NOMO-1 treated with DMSO at 0.1 percent for 48 hours (cell line): Measurements from ENCODE around the gene SP5.
"Not testable (repeated sequence)": the region's sequence is repeated elsewhere in the genome, so short reads cannot be mapped to it uniquely, and the experiment has no call there.

Source experiments
- DNase-seq: peaks from one replicate; lab custom pipeline; 2025; ENCODE audit not compliant: unreplicated experiment; lab: John Stamatoyannopoulos, UW

The SP5 gene

GRCh38 chr2:170710609-170710979, 4.5 kb upstream of the SP5 start:
- DNase-seq, result no peak

DNA sequence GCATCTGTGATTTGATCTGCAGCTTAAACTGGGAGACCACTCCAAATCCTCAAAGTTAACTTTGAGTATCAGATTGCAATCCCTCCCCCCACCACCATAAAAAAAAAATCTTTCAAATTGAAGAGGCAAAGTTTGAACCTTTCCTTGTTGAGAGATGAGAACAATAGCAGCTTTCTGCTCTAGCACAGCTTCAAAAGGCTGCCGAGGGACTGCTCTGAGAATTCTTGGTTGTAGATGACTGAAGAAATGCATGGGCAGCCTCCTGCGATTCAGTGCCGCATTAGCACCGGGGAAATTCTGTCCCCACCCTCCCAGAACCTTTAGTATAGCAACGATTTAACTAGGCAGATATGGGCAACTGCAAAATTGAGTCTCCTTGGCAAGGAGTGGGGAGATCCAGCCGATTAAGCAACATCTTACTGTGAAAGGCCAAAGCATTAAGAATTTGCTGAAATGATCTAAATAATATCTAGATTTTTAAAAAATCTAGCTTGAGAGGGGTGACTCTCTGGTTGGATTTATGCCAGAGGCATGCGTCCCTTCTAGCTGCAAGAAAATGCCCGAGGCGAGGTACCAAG, 3.9 kb upstream of the SP5 start:
- no peak for DNase-seq

GRCh38 chr2:170711774-170712652, 3.1 kb upstream of the SP5 start:
- DNase-seq, result no peak

DNA sequence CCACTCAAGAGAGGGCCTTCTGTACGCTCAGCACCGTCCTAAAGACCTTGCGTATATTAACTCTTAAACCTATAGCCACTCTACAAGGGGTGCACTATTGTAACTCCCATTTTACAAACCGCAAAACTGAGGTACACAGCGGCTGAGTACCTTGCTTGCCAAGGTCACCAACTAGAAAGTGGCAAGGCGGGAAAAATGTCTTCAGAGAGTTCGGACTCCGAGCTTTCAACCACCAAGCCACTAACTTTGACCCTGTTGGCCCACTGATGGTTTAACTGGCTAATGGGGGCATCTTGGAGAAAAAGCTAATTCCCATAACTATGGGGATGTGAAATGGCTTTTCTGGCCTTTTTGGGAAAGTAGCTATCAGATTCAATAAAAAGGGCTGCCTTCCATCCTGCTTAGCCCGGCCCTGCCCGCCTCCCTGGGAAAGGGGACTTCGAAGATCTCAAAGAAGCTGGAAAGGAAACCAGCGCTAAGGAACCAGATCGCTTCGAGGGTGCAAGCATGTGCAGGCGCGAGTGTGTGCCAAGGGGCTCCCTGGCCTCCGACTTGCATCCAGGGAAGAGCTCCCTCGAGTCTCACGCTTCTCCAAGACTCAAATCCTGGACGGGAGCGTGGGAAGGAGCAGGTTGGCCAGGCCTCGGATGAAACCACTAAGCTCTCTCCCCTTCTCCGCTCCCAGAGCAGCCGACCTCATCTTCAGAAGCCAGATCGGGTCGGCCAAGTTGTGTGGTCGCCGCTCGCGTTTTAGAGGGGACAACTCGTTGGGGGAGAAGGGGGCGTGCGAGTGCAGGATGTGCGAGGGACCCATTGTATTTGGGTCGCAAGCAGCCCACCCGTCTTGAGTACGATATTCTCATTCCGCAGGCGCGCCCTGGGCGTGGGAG, 2.2 kb upstream of the SP5 start:
- DNase-seq, result no peak

DNA sequence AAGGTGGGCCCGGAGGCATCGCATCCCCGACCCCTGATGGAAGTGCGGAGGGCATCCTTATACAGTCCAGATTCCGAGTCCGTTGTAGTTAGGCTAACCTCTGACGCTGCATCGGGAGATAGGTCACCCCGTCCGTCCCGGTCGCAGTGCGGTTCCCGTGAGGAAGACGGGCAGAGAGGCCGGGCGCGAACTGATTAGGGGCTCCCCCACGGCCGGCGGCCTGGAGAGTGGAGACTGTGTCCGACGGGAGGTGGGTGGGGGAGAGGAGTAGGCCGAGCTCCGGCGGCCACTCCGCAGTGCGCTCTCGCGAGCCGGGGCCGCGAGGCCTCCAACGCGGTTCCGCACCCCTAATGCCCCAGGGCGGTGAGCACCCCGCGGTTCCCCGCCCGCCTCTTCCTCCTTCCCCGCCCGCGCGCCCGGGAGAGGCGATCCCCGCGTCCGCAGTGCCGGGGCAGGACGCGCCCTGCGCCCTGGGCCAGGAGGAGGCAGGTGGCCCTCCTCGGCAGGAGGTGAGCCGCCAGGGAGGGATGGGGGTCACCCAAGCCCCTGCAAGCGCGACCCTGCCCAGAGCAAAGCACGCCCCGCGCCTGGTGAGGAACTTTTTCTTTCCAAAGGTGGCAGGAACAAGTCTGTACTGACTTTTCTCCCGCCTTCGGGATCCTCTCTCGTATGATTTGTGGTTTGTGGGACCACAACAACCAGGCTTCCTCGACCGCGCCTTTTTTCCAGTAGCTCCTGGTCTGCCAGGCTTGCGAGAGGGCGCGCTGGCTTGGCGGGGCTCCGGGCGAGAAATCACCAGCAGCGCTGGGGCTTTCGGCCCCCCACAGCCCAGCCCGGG, 1.4 kb upstream of the SP5 start:
- DNase-seq, result no peak

- peak; percentile 26 for DNase-seq
Measured at GRCh38 chr2:170714381-170715061, 616 bp upstream of the SP5 start.

GRCh38 chr2:170715932-170716777, 1.0 kb downstream of the SP5 start:
- no peak for DNase-seq

GRCh38 chr2:170716851-170717598, 1.9 kb downstream of the SP5 start:
- DNase-seq, result no peak

DNA sequence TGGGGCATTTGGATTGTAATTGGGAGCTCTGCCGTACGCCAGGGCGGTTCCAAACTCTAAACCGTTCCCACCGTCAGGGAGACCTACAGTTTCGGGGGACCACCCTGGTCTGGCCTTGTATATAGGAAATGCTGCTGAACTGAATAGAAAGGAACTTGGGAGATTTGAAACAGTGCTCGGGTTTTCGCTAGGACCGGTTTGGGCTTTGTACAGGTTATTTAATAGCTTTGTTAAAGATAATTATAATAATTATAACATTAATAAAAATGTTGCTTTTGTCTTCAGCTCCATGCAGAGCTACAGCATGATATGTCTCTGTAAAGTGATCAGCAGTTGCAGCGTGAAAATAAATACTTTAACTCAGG, 2.4 kb downstream of the SP5 start:
- DNase-seq, result no peak

DNA sequence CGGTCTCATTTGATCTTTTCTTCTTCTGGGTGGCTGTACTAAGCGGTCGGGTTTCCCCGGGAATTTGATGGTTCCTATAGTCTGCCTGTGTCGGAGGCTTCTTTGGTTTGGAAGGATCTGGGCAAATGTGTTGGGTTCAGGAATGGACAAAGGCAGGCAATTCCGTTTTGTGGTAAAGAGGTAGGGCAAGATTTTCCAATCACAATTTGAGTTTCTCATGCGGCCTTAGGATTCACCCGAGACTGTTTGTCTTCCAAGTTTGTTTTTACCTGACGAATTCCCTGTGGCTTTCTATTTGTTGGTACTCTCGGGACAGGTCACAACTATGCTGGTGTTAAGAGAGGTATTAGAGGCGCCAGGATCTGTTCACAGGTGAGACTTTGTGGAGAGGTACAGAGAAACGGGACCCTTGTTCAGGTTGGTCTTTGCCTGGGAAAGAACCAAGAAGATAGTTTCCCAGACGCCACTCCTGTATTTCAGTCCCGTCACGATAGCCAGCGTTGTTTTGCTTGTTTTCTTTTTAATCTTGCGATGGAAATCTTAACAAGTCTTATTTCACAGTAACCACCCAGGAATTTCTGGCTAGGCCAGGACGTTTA, 3.0 kb downstream of the SP5 start:
- DNase-seq, result no peak

DNA sequence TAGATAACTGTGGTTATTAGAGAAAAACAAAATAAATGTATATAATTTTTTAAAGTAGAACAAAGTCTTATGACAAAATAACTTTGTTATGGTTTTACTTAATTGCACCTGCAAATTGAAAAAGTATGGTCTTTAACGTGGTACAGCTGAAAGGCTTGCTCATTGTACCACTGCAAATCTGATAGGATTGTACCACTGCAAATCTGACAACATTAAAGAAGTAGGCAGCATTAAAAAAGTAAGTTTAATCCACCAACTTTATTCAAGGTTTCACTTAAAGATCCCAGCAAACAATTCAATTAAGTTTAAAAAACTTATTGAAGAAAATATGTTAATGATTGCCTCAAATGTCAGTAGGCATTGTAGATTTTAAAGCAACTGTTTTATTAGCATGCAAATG, 4.7 kb downstream of the SP5 start:
- DNase-seq, result no peak

DNA sequence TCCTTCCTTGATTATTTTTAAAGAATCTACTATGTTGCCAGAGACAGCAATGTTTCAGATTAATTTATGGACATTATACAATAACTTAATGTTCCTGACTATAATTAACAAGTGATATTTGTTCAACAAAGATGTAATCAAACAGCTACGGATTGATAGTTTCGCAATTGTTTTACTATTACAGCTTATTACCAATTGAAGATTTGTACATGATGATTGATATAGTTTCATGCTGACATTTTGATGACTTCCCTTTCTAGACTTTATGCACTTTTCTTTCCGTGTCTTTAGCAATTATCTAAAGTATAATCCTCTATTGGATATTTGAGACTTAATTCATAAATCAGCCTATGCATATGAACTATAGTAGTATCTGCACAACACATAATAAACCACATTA, 6.5 kb downstream of the SP5 start:
- DNase-seq, result no peak

DNA sequence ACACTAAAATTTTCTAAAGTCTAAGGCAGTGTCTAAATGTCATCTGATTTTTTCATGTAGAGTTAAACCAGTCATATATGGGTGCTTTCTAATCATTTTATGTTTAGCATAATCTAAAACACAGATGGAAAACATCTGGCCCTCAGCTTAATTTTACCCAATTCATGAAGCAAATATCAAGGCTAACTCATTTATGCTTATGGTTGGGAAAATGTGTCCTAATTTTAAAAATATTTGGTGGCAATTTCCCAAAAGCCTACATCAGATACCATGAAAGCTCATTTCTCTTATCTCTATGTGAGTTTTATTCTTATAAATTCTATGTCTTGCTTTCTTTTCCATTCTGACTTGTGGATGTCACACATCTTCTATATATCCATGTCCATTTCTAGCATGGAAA, 7.2 kb downstream of the SP5 start:
- no peak for DNase-seq

- DNase-seq, result no peak
Measured at GRCh38 chr2:170723446-170723958, 8.4 kb downstream of the SP5 start.

GRCh38 chr2:170733798-170734600, 18.9 kb downstream of the SP5 start:
- no peak for DNase-seq

DNA sequence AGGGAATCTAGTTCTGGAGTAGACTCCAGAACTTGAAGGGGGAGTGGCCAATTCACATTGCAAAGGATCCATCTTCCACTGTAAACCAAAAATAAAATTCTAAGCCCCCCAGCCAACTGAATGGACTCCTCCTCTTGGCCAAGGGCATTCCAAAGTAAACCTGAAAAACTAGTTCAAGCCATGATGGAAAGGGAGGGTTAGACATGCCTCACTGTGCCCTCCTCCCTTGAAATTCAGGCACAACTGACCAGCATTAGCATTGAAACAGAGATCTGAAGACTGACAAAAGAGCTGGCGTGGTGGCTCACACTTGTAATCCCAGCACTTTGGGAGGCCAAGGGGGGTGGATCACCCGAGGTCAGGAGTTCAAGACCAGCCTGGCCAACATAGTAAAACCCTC, 19.5 kb downstream of the SP5 start:
- DNase-seq, result not testable (repeated sequence)

DNA sequence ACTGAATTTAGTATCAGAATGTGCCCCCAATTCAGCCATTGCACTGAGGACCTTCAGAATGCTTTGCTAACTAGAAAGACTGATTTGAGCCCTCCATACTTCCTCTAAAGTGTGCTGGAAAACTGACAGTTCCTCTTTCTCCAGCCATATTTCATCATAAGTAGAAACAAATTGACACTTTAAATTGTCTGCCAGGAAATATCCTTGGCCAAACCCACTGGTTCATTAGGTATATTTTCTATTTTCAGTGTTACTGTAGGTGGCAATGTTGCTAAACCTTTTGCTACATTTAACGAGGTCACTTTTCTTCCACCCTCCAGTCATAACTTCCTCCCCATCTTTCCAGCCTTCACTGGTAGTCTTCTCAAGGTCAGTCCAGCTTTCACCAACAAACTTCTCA, 21.5 kb downstream of the SP5 start:
- DNase-seq, result peak; percentile 84
